HCT116 (cell line): ENCODE results near the gene TRIM6. TPM values are rescaled to one million over a fixed set of nuclear protein-coding genes. Genes with fewer than 3 reads are reported as not detected.

Experiments
- ATAC-seq: fragments of 200-7000 bp; cut with Tn5 transposase; 2 replicates; pipeline ENCODE4 v1.9.1; 2020; ENCODE audit warnings: mild to moderate bottlenecking, moderate library complexity
- BruUV-seq: library from RNA; stranded (reverse); fragments of 400-500 nt; replicated peaks from 2 replicates; lab custom pipeline; 2021; lab: Mats Ljungman, UMichigan
- CTCF ChIA-PET: fragments of 300-600 bp; sonication (Branson Sonifier 250); formaldehyde crosslinking; loops from one replicate; lab custom pipeline; 2021; ENCODE audit warnings: antibody characterized with exemption; lab: Charles Lee
- POLR2A ChIA-PET: fragments of 300-600, 350-600 bp; sonication (Branson Sonifier 250); formaldehyde crosslinking; loops from one replicate; lab custom pipeline; 2021; ENCODE audit warnings: antibody characterized with exemption; lab: Charles Lee
- RAD21 ChIA-PET, 2 experiments: fragments of 300-600 bp; sonication (Branson Sonifier 250); formaldehyde crosslinking; loops; one replicate each; lab custom pipeline; 2023; ENCODE audit warnings: low total read pairs in 2 of 2; ENCODE audit not compliant: uncharacterized antibody in 2 of 2, unreplicated experiment in 2 of 2, low non-redundant PET in 1 of 2; lab: Charles Lee
- DNase-seq: peaks from one replicate; pipeline ENCODE4 v3.0.0-alpha.2; 2010; ENCODE audit warnings: low read depth, low spot score
- H2AFZ ChIP-seq: fragments of 200-600 bp; shearing (Covaris generic), sonication (generic); 2 replicates; pipeline ENCODE4 v1.6.1; 2017; ENCODE audit warnings: low read depth, mixed run types, mixed read lengths, antibody characterized with exemption, low read length; ENCODE audit not compliant: poor library complexity, severe bottlenecking
- H3K27ac ChIP-seq: 2 replicates; pipeline ENCODE4 v1.5.1; 2012; ENCODE audit warnings: low read depth, low read length
- H3K27me3 ChIP-seq: fragments of 200-600 bp; sonication (generic); 2 replicates; pipeline ENCODE4 v1.6.1; 2016; ENCODE audit warnings: mixed run types, low read length, mixed read lengths; ENCODE audit not compliant: insufficient read depth
- H3K36me3 ChIP-seq, 2 experiments: fragments of 200-500 bp in 1 of 2; fragments of 200-600 bp in 1 of 2; sonication (Bioruptor generic) in 1 of 2; sonication (generic) in 1 of 2; 2 replicates each; pipeline versions ENCODE4 v1.5.1 to v1.6.1; 2014 to 2016; ENCODE audit warnings: low read length in 2 of 2, inconsistent platforms in 1 of 2, mixed read lengths in 1 of 2, mixed run types in 1 of 2; ENCODE audit not compliant: insufficient read depth in 2 of 2, control insufficient read depth in 1 of 2
- H3K4me1 ChIP-seq, 2 experiments: fragments of 200-600 bp in 1 of 2; sonication (generic) in 1 of 2; 2 replicates each; pipeline versions ENCODE4 v1.5.1 to v1.6.1; 2012 to 2017; ENCODE audit warnings: low read length in 2 of 2, inconsistent platforms in 1 of 2, mild to moderate bottlenecking in 1 of 2, mixed read lengths in 1 of 2, mixed run types in 1 of 2, moderate library complexity in 1 of 2; ENCODE audit not compliant: insufficient read depth in 2 of 2, control insufficient read depth in 1 of 2
- H3K4me2 ChIP-seq: fragments of 200-600 bp; sonication (generic); 2 replicates; pipeline ENCODE4 v1.6.1; 2017; ENCODE audit warnings: mixed run types, low read length, mixed read lengths
- H3K4me3 ChIP-seq, 2 experiments: fragments of 200-600 bp in 1 of 2; sonication (generic) in 1 of 2; replicated peaks in 1 of 2; 2 replicates each; pipeline ENCODE4 v1.5.1; 2011 to 2016; ENCODE audit warnings: low read length in 2 of 2, control low read depth in 1 of 2, low read depth in 1 of 2, mild to moderate bottlenecking in 1 of 2, mixed read lengths in 1 of 2, mixed run types in 1 of 2
- H3K79me2 ChIP-seq: fragments of 200-600 bp; sonication (generic); 2 replicates; pipeline ENCODE4 v1.6.1; 2017; ENCODE audit warnings: mild to moderate bottlenecking, mixed run types, low read length, moderate library complexity, mixed read lengths; ENCODE audit not compliant: insufficient read depth
- H3K9ac ChIP-seq: fragments of 200-600 bp; sonication (generic); 2 replicates; pipeline ENCODE4 v1.6.1; 2016; ENCODE audit warnings: low read length, mixed read lengths
- H3K9me2 ChIP-seq: fragments of 200-600 bp; sonication (generic), shearing (Covaris generic); 2 replicates; pipeline ENCODE4 v1.6.1; 2017; ENCODE audit warnings: mixed run types, mild to moderate bottlenecking, moderate library complexity; ENCODE audit not compliant: insufficient read depth
- H3K9me3 ChIP-seq, 2 experiments: fragments of 200-500 bp in 1 of 2; fragments of 200-600 bp in 1 of 2; sonication (Bioruptor generic) in 1 of 2; sonication (generic) in 1 of 2; 2 replicates each; pipeline ENCODE4 v1.6.1; 2014 to 2017; ENCODE audit warnings: low read length in 2 of 2, mixed read lengths in 2 of 2, inconsistent platforms in 1 of 2, low read depth in 1 of 2, mild to moderate bottlenecking in 1 of 2, mixed run types in 1 of 2, moderate library complexity in 1 of 2; ENCODE audit not compliant: control insufficient read depth in 1 of 2, insufficient read depth in 1 of 2
- H4K20me1 ChIP-seq: fragments of 200-600 bp; sonication (generic), shearing (Covaris generic); 2 replicates; pipeline ENCODE4 v1.6.1; 2017; ENCODE audit warnings: mixed run types, mild to moderate bottlenecking, moderate library complexity; ENCODE audit not compliant: insufficient read depth
- ATF3 ChIP-seq: IDR thresholded peaks from 2 replicates; pipeline ENCODE4 v1.6.1; 2012
- CBX3 ChIP-seq: IDR thresholded peaks from 2 replicates; pipeline ENCODE4 v1.6.1; 2012; ENCODE audit warnings: low read depth
- CTCF ChIP-seq, 3 experiments: fragments of 200-600 bp in 1 of 3; sonication (generic) in 1 of 3; IDR thresholded peaks in 2 of 3; conservative IDR thresholded peaks in 1 of 3; 2 replicates each; pipeline ENCODE4 v1.5.1; 2012 to 2017; ENCODE audit warnings: low read depth in 2 of 3, low read length in 2 of 3, antibody characterized with exemption in 1 of 3, borderline replicate concordance in 1 of 3, control low read depth in 1 of 3, mild to moderate bottlenecking in 1 of 3, mixed read lengths in 1 of 3, mixed run types in 1 of 3, moderate library complexity in 1 of 3; ENCODE audit not compliant: insufficient read depth in 1 of 3
- EGR1 ChIP-seq: IDR thresholded peaks from 2 replicates; pipeline ENCODE4 v1.6.1; 2012; ENCODE audit warnings: low read depth
- EZH2 ChIP-seq: fragments of 200-600 bp; sonication (generic); IDR thresholded peaks from 2 replicates; pipeline ENCODE4 v1.6.1; 2017; ENCODE audit warnings: antibody characterized with exemption, mixed run types
- EZH2phosphoT487 ChIP-seq: fragments of 200-600 bp; IDR thresholded peaks from 2 replicates; pipeline ENCODE4 v1.6.1; 2018; ENCODE audit warnings: antibody characterized with exemption, borderline replicate concordance
- FOSL1 ChIP-seq: IDR thresholded peaks from 2 replicates; pipeline ENCODE4 v1.6.1; 2012; ENCODE audit warnings: low read depth
- JUND ChIP-seq: IDR thresholded peaks from 2 replicates; pipeline ENCODE4 v1.6.1; 2012
- MAX ChIP-seq: IDR thresholded peaks from 2 replicates; pipeline ENCODE4 v1.6.1; 2012
- POLR2AphosphoS5 ChIP-seq: IDR thresholded peaks from 2 replicates; pipeline ENCODE4 v1.6.1; 2011; ENCODE audit warnings: mild to moderate bottlenecking, low read depth, low read length, moderate library complexity
- RAD21 ChIP-seq: IDR thresholded peaks from 2 replicates; pipeline ENCODE4 v1.6.1; 2012; ENCODE audit warnings: low read depth, mild to moderate bottlenecking
- SIN3A ChIP-seq: IDR thresholded peaks from 2 replicates; pipeline ENCODE4 v1.6.1; 2012; ENCODE audit warnings: low read depth
- SRF ChIP-seq: IDR thresholded peaks from 2 replicates; pipeline ENCODE4 v1.6.1; 2012; ENCODE audit warnings: low read depth
- TCF7L2 ChIP-seq: IDR thresholded peaks from 2 replicates; pipeline ENCODE4 v1.7.0; 2011; ENCODE audit warnings: borderline replicate concordance, inconsistent platforms; ENCODE audit not compliant: insufficient read depth, insufficient read length; ENCODE audit errors: extremely low read depth
- ZFX ChIP-seq: fragments of 450-650 bp; IDR thresholded peaks from 2 replicates; pipeline ENCODE4 v1.6.1; 2017
- ZNF274 ChIP-seq: fragments of 200-500 bp; sonication (Bioruptor generic); IDR thresholded peaks from 2 replicates; pipeline ENCODE4 v1.6.1; 2014; ENCODE audit warnings: mild to moderate bottlenecking, low read depth, low read length, inconsistent platforms
- intact Hi-C: fragments of 100-400 bp; cut with micrococcal nuclease; formaldehyde crosslinking; loops from 2 replicates; pipeline ENCODE4 v1.10.0; 2022
- total RNA-seq: library from RNA; stranded (reverse); gene quantifications from one replicate; pipeline ENCODE4 v1.2.1, GENCODE V29; 2021; ENCODE audit not compliant: unreplicated experiment
- TF ChIP-seq, protein P1 (sequence below): IDR thresholded peaks from 2 replicates; pipeline ENCODE4 v1.6.1; 2011; ENCODE audit warnings: mild to moderate bottlenecking, low read length, moderate library complexity; ENCODE audit not compliant: insufficient replicate concordance; ENCODE audit errors: extremely low read depth

Gene TRIM6
- total RNA-seq, 1 experiment from 2014 or later: 3.0 TPM

GRCh38 chr11:5591613-5592012 is 4.8 kb upstream of the TRIM6 start:
- POLR2A ChIA-PET: interaction anchor here (1.9 kb wide), 1 partner anchor 86 kb away, joined by 5 read pairs; no protein-coding TSS in a partner anchor
- TF ChIP-seq EZH2: no peak
- TF ChIP-seq EZH2phosphoT487: no peak
- DNase-seq: no peak

GRCh38 chr11:5592615-5593014 is 3.8 kb upstream of the TRIM6 start:
- ChIA-PET RAD21 (no interaction called here), POLR2A (interaction anchor here (1.9 kb wide), 1 partner anchor 87 kb away, joined by 5 read pairs; no protein-coding TSS in a partner anchor), CTCF (interaction anchor here (1.2 kb wide), 1 partner anchor 7 kb away, joined by 3 read pairs; no protein-coding TSS in a partner anchor)

More at GRCh38 chr11:5591613-5592012, 4.8 kb upstream of the TRIM6 start:
- RAD21 ChIA-PET: no interaction called here
- no peaks in the 10 kb centered on the region for H3K9me2 ChIP-seq
- no peaks in the 10 kb centered on the region for H3K27me3 ChIP-seq
- no peaks in the 10 kb centered on the region for H3K9me3 ChIP-seq
- CTCF ChIA-PET: interaction anchor here (1.2 kb wide), 1 partner anchor 8 kb away, joined by 3 read pairs; no protein-coding TSS in a partner anchor
- H3K4me3 ChIP-seq: no peak overlapping the region
- H2AFZ ChIP-seq: no peak overlapping the region
- peaks cover 0 to 17% of the 10 kb centered on the region in 2 experiments; a peak in 3 of 4 replicates for H3K4me1 ChIP-seq
- H4K20me1 ChIP-seq: no peaks in the 10 kb centered on the region
- no peak overlapping the region for H3K4me2 ChIP-seq
- no peak for ATAC-seq
- H3K79me2 ChIP-seq: no peaks in the 10 kb centered on the region
- no peaks in the 10 kb centered on the region for H3K36me3 ChIP-seq
- no TSS peak for BruUV-seq
- no peak overlapping the region for H3K9ac ChIP-seq
- intact Hi-C loops: no loop called here
- H3K27ac ChIP-seq: no peak overlapping the region

More at GRCh38 chr11:5592615-5593014, 3.8 kb upstream of the TRIM6 start:
- TF ChIP-seq SRF (no peak), ZFX (no peak), SIN3A (no peak), EGR1 (no peak), RAD21 (no peak), MAX (no peak), TCF7L2 (no peak), CTCF (IDR thresholded peaks at IDR 0.05 in 2 of 3, conservative IDR thresholded peaks at IDR 0.05 in 1 of 3; ENCODE audit: borderline replicate concordance in 1 of 3, insufficient read depth in 1 of 3, low read depth in 2 of 3, low read length in 2 of 3) (no peak), ZNF274 (no peak), CBX3 (no peak), FOSL1 (no peak), JUND (no peak), POLR2AphosphoS5 (no peak), ATF3 (no peak)
- TF ChIP-seq, protein P1, sequence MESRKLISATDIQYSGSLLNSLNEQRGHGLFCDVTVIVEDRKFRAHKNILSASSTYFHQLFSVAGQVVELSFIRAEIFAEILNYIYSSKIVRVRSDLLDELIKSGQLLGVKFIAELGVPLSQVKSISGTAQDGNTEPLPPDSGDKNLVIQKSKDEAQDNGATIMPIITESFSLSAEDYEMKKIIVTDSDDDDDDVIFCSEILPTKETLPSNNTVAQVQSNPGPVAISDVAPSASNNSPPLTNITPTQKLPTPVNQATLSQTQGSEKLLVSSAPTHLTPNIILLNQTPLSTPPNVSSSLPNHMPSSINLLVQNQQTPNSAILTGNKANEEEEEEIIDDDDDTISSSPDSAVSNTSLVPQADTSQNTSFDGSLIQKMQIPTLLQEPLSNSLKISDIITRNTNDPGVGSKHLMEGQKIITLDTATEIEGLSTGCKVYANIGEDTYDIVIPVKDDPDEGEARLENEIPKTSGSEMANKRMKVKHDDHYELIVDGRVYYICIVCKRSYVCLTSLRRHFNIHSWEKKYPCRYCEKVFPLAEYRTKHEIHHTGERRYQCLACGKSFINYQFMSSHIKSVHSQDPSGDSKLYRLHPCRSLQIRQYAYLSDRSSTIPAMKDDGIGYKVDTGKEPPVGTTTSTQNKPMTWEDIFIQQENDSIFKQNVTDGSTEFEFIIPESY: no peak
- TF ChIP-seq, all 23 proteins: peak for 0
- intact Hi-C loops: no loop called here
- Histone ChIP-seq H4K20me1 (no peaks in the 10 kb centered on the region), H3K9ac (no peak overlapping the region), H3K4me1 (peaks cover 3 to 27% of the 10 kb centered on the region in 2 experiments; a peak in 3 of 4 replicates), H3K79me2 (no peaks in the 10 kb centered on the region), H3K27ac (no peak overlapping the region), H3K4me2 (no peak overlapping the region), H3K9me2 (no peaks in the 10 kb centered on the region), H3K27me3 (no peaks in the 10 kb centered on the region), H3K36me3 (no peaks in the 10 kb centered on the region), H2AFZ (no peak overlapping the region), H3K4me3 (no peak overlapping the region), H3K9me3 (no peaks in the 10 kb centered on the region)
- no TSS peak for BruUV-seq
- DNase-seq (no peak), ATAC-seq (no peak)
